Kidney (tissue), 22 donors: ENCODE measurements around the gene ELF3. TPM values are rescaled to one million over a fixed set of nuclear protein-coding genes. Genes with fewer than 3 reads are reported as not detected.
"Not testable (repeated sequence)": the region's sequence is repeated elsewhere in the genome, so short reads cannot be mapped to it uniquely, and the experiment has no call there.

ENCODE experiments used
- DNase-seq, 5 donors: peaks; one replicate each; pipeline ENCODE4 v3.0.0-alpha.2; 2013 to 2020
- FAIRE-seq: peaks from 2 replicates; lab custom pipeline; 2012; peaks lifted over from hg19 to GRCh38; lab: Jason Lieb, UNC
- H3K27ac ChIP-seq, 2 donors: one replicate each; pipeline ENCODE4 v1.7.0; 2013; ENCODE audit warnings: low read depth in 2 of 2, low read length in 2 of 2, inconsistent platforms in 1 of 2
- H3K27me3 ChIP-seq: one replicate; pipeline ENCODE4 v1.7.1; 2013; ENCODE audit warnings: low read length, inconsistent platforms; ENCODE audit not compliant: control insufficient read depth, insufficient read depth
- H3K36me3 ChIP-seq, 3 donors: one replicate each; pipeline versions ENCODE4 v1.7.0 to v1.7.1; 2013; ENCODE audit warnings: low read length in 3 of 3, control low read depth in 1 of 3, inconsistent platforms in 1 of 3; ENCODE audit not compliant: insufficient read depth in 3 of 3, control insufficient read depth in 2 of 3
- H3K4me1 ChIP-seq, 3 donors: one replicate each; pipeline versions ENCODE4 v1.7.0 to v1.7.1; 2013; ENCODE audit warnings: low read length in 3 of 3, inconsistent platforms in 1 of 3, low read depth in 1 of 3; ENCODE audit not compliant: control insufficient read depth in 2 of 3, insufficient read depth in 2 of 3
- H3K4me3 ChIP-seq, 3 donors: one replicate each; pipeline versions ENCODE4 v1.7.0 to v1.8.1; 2013; ENCODE audit warnings: low read length in 3 of 3, control low read depth in 1 of 3, inconsistent platforms in 1 of 3
- H3K9ac ChIP-seq, 3 donors: one replicate each; pipeline versions ENCODE4 v1.7.0 to v1.7.1; 2013; ENCODE audit warnings: low read length in 3 of 3, control low read depth in 1 of 3, inconsistent platforms in 1 of 3
- H3K9me3 ChIP-seq, 3 donors: one replicate each; pipeline versions ENCODE4 v1.7.0 to v1.7.1; 2013; ENCODE audit warnings: low read length in 3 of 3, control low read depth in 1 of 3, inconsistent platforms in 1 of 3; ENCODE audit not compliant: control insufficient read depth in 2 of 3, insufficient read depth in 1 of 3
- intact Hi-C: fragments of 100-400 bp; cut with DNase I; formaldehyde crosslinking; loops from one replicate; pipeline ENCODE4 v1.11.1; 2022
- long read RNA-seq, 10 donors: library from polyadenylated mRNA in 1 of 10; unstranded in 1 of 10; transcript quantifications; one replicate each; pipeline ENCODE4 v2.0.0 and lab custom pipeline, GENCODE V29; 2021 to 2026
- polyA plus RNA-seq: library from polyadenylated mRNA; stranded (reverse); fragments of 350-450 nt; fragmentation: Illumina TruSeq; extraction: RNeasy Lipid Tissue Mini Kit (QIAGEN cat#74804); gene quantifications from one replicate; pipeline ENCODE4 v1.2.3, GENCODE V29; 2014; ENCODE audit warnings: low read depth, low replicate concordance; ENCODE audit not compliant: insufficient read depth
- total RNA-seq: library from RNA; stranded (reverse); fragmentation: NEBNext Ultra II Directional; extraction: Animal tissue kit (Norgen Biotek cat#: 25700); gene quantifications from one replicate; pipeline ENCODE4 v1.2.1, GENCODE V29; 2021
- TF ChIP-seq, protein P1 (sequence below): IDR thresholded peaks from 3 replicates; pipeline ENCODE4 v1.5.1; 2012; ENCODE audit warnings: mild to moderate bottlenecking, moderate library complexity, borderline replicate concordance; ENCODE audit not compliant: insufficient read depth; ENCODE audit errors: extremely low read depth
- donor health status: control.
- donor health status: control.
- donor health status: control.
- donor health status: control.
- donor health status: control.
- donor health status: DM: yes; HTN: yes; CAD: no.
- donor health status: Normal renal cell carcinoma (clear cell type).

ELF3 gene
- total RNA-seq (400 TPM), polyA plus RNA-seq (81.8 TPM)
- long read RNA-seq, donor 1, partial matches to known transcripts, result 0 of 2 reads
- long read RNA-seq, donor 1, other reads (novel, unspliced or antisense), result 0 of 2 reads
- long read RNA-seq, donor 2, full-length matches to known transcripts, result 10 of 10 reads
- long read RNA-seq, donor 2, partial matches to known transcripts, result 0 of 10 reads
- long read RNA-seq, donor 2, other reads (novel, unspliced or antisense), result 0 of 10 reads
- long read RNA-seq, donor 3, full-length matches to known transcripts, result 13 of 13 reads
- long read RNA-seq, donor 3, partial matches to known transcripts, result 0 of 13 reads
- long read RNA-seq, donor 3, other reads (novel, unspliced or antisense), result 0 of 13 reads
- long read RNA-seq, donor 4, transcript ELF3-203 (9 exons, 3,179 nt), result major isoform, 8 of 10 reads
- long read RNA-seq, donor 4, partial matches to known transcripts, result 0 of 10 reads
- long read RNA-seq, donor 4, other reads (novel, unspliced or antisense), result 0 of 10 reads
- long read RNA-seq, donor 5, partial matches to known transcripts, result 0 of 2 reads
- long read RNA-seq, donor 5, other reads (novel, unspliced or antisense), result 0 of 2 reads
- long read RNA-seq, donor 6, partial matches to known transcripts, result 0 of 3 reads
- long read RNA-seq, donor 6, other reads (novel, unspliced or antisense), result 0 of 3 reads
- long read RNA-seq, donor 7, full-length matches to known transcripts, result 260 of 324 reads
- long read RNA-seq, donor 7, partial matches to known transcripts, result 19 of 324 reads
- long read RNA-seq, donor 7, other reads (novel, unspliced or antisense), result 45 of 324 reads
- long read RNA-seq, donor 8, partial matches to known transcripts, result 0 of 1 reads
- long read RNA-seq, donor 8, other reads (novel, unspliced or antisense), result 0 of 1 reads
- long read RNA-seq, donor 9, partial matches to known transcripts, result 0 of 3 reads
- long read RNA-seq, donor 9, other reads (novel, unspliced or antisense), result 0 of 3 reads
- long read RNA-seq, donor 10, partial matches to known transcripts, result 0 of 9 reads
- long read RNA-seq, donor 10, other reads (novel, unspliced or antisense), result 0 of 9 reads

DNA sequence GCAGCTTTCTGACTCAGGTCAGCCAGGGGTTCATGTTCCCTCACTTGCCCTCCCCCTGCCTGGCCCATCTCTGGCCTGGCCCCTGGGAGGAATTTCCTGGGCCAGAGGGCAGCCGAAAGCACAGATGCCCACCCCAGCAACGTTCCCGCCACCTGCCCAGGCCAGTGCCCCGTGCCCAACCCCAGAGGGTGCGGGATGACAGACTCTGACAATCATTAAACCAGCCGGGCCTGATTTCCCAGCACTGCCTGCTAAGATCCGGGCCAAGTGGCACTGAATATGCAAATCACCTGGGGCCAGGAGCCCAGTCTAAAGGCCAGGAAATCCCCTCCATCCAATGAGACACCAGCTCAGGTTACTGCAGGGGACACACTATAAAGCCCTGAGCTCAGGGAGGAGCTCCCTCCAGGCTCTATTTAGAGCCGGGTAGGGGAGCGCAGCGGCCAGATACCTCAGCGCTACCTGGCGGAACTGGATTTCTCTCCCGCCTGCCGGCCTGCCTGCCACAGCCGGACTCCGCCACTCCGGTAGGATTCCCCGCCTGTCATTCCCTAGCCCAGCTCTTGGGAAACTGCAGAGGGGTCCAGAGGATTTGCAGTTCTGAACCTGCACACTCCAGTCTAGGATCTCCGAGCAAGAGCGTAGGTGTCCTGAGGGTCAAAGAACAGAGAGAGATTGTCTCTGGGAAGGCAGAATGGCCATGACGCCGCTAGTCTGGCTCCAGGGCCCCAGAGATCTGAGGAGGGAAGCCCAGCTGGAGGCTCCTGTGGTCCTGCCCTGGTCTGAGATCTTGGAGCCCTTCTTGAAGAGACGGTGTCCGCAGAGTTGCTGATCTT lies at the start of gene ELF3:
Gene ELF3 (plus strand): TSS at position 408 of the 836 bp plus-strand sequence. CDS start 550 bp downstream, outside the sequence.
- intact Hi-C loops, result loop anchor here (5.0 kb wide), 1 partner anchor 102 kb away; no protein-coding TSS in a partner anchor
- H3K27ac ChIP-seq, result peak within 1 kb of the TSS; percentile 91 to 97
- H3K9ac ChIP-seq, result peak within 1 kb of the TSS; percentile 59 to 98 (median 95)
- FAIRE-seq (peak; percentile 44), DNase-seq (peak; percentile 94 to 97 (median 95))
- TF ChIP-seq, protein P1, sequence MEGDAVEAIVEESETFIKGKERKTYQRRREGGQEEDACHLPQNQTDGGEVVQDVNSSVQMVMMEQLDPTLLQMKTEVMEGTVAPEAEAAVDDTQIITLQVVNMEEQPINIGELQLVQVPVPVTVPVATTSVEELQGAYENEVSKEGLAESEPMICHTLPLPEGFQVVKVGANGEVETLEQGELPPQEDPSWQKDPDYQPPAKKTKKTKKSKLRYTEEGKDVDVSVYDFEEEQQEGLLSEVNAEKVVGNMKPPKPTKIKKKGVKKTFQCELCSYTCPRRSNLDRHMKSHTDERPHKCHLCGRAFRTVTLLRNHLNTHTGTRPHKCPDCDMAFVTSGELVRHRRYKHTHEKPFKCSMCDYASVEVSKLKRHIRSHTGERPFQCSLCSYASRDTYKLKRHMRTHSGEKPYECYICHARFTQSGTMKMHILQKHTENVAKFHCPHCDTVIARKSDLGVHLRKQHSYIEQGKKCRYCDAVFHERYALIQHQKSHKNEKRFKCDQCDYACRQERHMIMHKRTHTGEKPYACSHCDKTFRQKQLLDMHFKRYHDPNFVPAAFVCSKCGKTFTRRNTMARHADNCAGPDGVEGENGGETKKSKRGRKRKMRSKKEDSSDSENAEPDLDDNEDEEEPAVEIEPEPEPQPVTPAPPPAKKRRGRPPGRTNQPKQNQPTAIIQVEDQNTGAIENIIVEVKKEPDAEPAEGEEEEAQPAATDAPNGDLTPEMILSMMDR, result no peak
- H3K36me3 ChIP-seq, result peaks cover 0 to 16% (median 5%) of the 10 kb centered on the region in 3 donors
- H3K4me1 ChIP-seq, result peaks cover 5 to 11% (median 6%) of the 10 kb centered on the region in 3 donors
- H3K9me3 ChIP-seq, result no peaks in the 10 kb centered on the region
- H3K4me3 ChIP-seq, result peak within 1 kb of the TSS; percentile 70 to 94 (median 89)
- no peaks in the 10 kb centered on the region for H3K27me3 ChIP-seq

DNA sequence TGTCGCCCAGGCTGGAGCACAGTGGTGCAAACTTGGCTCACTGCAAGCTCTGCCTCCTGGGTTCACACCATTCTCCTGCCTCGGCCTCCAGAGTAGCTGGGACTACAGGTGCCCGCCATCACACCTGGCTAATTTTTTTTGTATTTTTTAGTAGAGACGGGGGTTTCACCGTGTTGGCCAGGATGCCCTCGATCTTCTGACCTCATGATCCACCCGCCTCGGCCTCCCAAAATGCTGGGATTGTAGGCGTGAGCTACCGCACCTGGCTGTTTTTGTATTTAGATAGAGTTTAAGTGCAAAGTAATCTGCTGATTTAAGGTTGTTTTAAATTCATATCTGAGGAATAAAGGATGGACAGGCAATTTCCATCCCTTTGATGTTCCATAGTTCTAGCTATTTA lies 48.0 kb upstream of the ELF3 start:
- H3K9ac ChIP-seq, FAIRE-seq, H3K9me3 ChIP-seq, H3K27me3 ChIP-seq, DNase-seq, H3K4me3 ChIP-seq, H3K4me1 ChIP-seq, intact Hi-C loops, H3K27ac ChIP-seq: not testable (repeated sequence)
- H3K36me3 ChIP-seq, result peaks cover 7 to 49% (median 31%) of the 10 kb centered on the region in 3 donors

DNA sequence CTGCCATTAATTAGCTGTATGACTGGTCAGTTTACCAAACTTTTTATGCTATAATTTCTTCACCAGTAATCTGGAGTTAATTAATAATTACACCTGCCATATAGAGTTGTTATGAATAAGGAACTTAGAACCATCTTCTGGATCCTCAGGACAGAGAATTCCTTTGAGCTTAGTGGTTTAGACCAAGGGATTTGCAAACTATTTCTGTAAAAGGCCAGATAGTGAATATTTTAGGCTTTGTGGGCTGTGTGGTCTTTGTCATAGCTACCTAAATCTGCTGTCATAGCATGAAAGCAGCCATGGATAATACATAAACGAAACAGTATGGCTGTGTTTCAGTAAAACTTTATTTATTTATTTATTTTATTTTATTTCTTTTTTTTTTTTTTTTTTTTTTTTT lies 46.1 kb upstream of the ELF3 start:
- no peak overlapping the region for H3K4me3 ChIP-seq
- DNase-seq (no peak), FAIRE-seq (no peak)
- no peaks in the 10 kb centered on the region for H3K27me3 ChIP-seq
- TF ChIP-seq, protein P1, result no peak
- no peak overlapping the region for H3K27ac ChIP-seq
- no peak overlapping the region for H3K9ac ChIP-seq
- no peaks in the 10 kb centered on the region for H3K4me1 ChIP-seq
- H3K9me3 ChIP-seq, result no peaks in the 10 kb centered on the region
- intact Hi-C loops, result no loop called here
- peaks cover 7 to 48% (median 23%) of the 10 kb centered on the region in 3 donors for H3K36me3 ChIP-seq
